Panc1 (cell line): ENCODE results near the gene NSRP1. TPM values are rescaled to one million over a fixed set of nuclear protein-coding genes. Genes with fewer than 3 reads are reported as not detected.
"Not testable (repeated sequence)": the region's sequence is repeated elsewhere in the genome, so short reads cannot be mapped to it uniquely, and the experiment has no call there.

Experiments used
- ATAC-seq: fragments of 200-7000 bp; cut with Tn5 transposase; 2 replicates; pipeline ENCODE4 v1.9.1; 2020; ENCODE audit warnings: mild to moderate bottlenecking, moderate library complexity
- BruUV-seq: library from RNA; stranded (reverse); fragments of 400-500 nt; replicated peaks from 2 replicates; lab custom pipeline; 2021; lab: Mats Ljungman, UMichigan
- CTCF ChIA-PET: fragments of 300-600 bp; sonication (Branson Sonifier 250); formaldehyde crosslinking; loops from one replicate; lab custom pipeline; 2022; ENCODE audit warnings: antibody characterized with exemption; lab: Charles Lee
- POLR2A ChIA-PET: fragments of 300-600 bp; sonication (Branson Sonifier 250); formaldehyde crosslinking; loops from one replicate; lab custom pipeline; 2022; ENCODE audit warnings: antibody characterized with exemption; lab: Charles Lee
- DNase-seq: peaks from one replicate; pipeline ENCODE4 v3.0.0-alpha.2; 2010; ENCODE audit warnings: low read depth, low spot score
- H3K27ac ChIP-seq: 2 replicates; pipeline ENCODE4 v1.5.1; 2011; ENCODE audit warnings: mild to moderate bottlenecking, low read length, inconsistent platforms
- H3K27me3 ChIP-seq: fragments of 200-500 bp; sonication (Bioruptor generic); 2 replicates; pipeline ENCODE4 v1.6.0; 2014; ENCODE audit warnings: low read length, inconsistent platforms; ENCODE audit not compliant: control insufficient read depth, insufficient read depth
- H3K36me3 ChIP-seq: fragments of 200-500 bp; sonication (Bioruptor generic); 2 replicates; pipeline ENCODE4 v1.5.1; 2014; ENCODE audit warnings: inconsistent platforms, mild to moderate bottlenecking, low read length, moderate library complexity; ENCODE audit not compliant: control insufficient read depth, insufficient read depth
- H3K4me1 ChIP-seq: 2 replicates; pipeline ENCODE4 v1.5.1; 2011; ENCODE audit warnings: inconsistent platforms, mild to moderate bottlenecking, low read length, moderate library complexity; ENCODE audit not compliant: control insufficient read depth, insufficient read depth
- H3K4me3 ChIP-seq, 2 experiments: 2 replicates each; pipeline ENCODE4 v1.5.1; 2011 to 2012; ENCODE audit warnings: low read depth in 2 of 2, low read length in 2 of 2, mild to moderate bottlenecking in 2 of 2, inconsistent platforms in 1 of 2, moderate library complexity in 1 of 2
- H3K9me3 ChIP-seq: fragments of 200-500 bp; sonication (Bioruptor generic); 2 replicates; pipeline ENCODE4 v1.5.1; 2014; ENCODE audit warnings: low read depth, mild to moderate bottlenecking, inconsistent platforms, low read length, moderate library complexity; ENCODE audit not compliant: control insufficient read depth, insufficient read depth
- POLR2AphosphoS5 ChIP-seq: IDR thresholded peaks from 2 replicates; pipeline ENCODE4 v1.6.1; 2012; ENCODE audit warnings: mild to moderate bottlenecking, low read depth, low read length, moderate library complexity
- SIN3A ChIP-seq: IDR thresholded peaks from 2 replicates; pipeline ENCODE4 v1.6.1; 2012; ENCODE audit warnings: low read depth, mild to moderate bottlenecking, low read length, moderate library complexity, borderline replicate concordance; ENCODE audit not compliant: insufficient read depth
- TCF7L2 ChIP-seq: IDR thresholded peaks from 2 replicates; pipeline ENCODE4 v1.6.1; 2011; ENCODE audit warnings: mild to moderate bottlenecking, low read depth, low read length, inconsistent platforms
- in situ Hi-C: cut with HindIII; loops from 2 replicates; pipeline ENCODE4 v1.10.0; 2016; ENCODE audit warnings: low sequenced_read_pairs, low pct_unique_long_range_greater_than_20kb
- intact Hi-C: fragments of 100-400 bp; cut with micrococcal nuclease; formaldehyde crosslinking; loops from one replicate; pipeline ENCODE4 v1.10.0; 2022; ENCODE audit not compliant: unreplicated experiment
- total RNA-seq: library from RNA; stranded (reverse); gene quantifications from one replicate; pipeline ENCODE4 v1.2.1, GENCODE V29; 2021; ENCODE audit not compliant: unreplicated experiment
- TF ChIP-seq, protein P1 (sequence below), 2 experiments: IDR thresholded peaks; 2 replicates each; pipeline ENCODE4 v1.6.1; 2011 to 2012; ENCODE audit warnings: low read depth in 2 of 2, control low read depth in 1 of 2, low read length in 1 of 2, mild to moderate bottlenecking in 1 of 2, moderate library complexity in 1 of 2; ENCODE audit not compliant: insufficient read depth in 1 of 2
- TF ChIP-seq, protein P2 (sequence below): fragments of 450-650 bp; IDR thresholded peaks from 2 replicates; pipeline ENCODE4 v1.5.1; 2017; ENCODE audit warnings: mild to moderate bottlenecking

Gene NSRP1
- total RNA-seq, 1 experiment from 2014 or later, result 30.5 TPM

- Histone ChIP-seq H3K36me3 (no peaks in the 10 kb centered on the region), H3K4me3 (no peak overlapping the region), H3K27ac (no peak overlapping the region), H3K27me3 (peaks cover 2% of the 10 kb centered on the region; the same call in 1 of the 2 replicates), H3K9me3 (no peaks in the 10 kb centered on the region), H3K4me1 (no peaks in the 10 kb centered on the region)
- intact Hi-C loops (no loop called here), in situ Hi-C loops (no loop called here)
- TF ChIP-seq TCF7L2 (no peak), SIN3A (no peak), POLR2AphosphoS5 (no peak)
- TF ChIP-seq, protein P1, sequence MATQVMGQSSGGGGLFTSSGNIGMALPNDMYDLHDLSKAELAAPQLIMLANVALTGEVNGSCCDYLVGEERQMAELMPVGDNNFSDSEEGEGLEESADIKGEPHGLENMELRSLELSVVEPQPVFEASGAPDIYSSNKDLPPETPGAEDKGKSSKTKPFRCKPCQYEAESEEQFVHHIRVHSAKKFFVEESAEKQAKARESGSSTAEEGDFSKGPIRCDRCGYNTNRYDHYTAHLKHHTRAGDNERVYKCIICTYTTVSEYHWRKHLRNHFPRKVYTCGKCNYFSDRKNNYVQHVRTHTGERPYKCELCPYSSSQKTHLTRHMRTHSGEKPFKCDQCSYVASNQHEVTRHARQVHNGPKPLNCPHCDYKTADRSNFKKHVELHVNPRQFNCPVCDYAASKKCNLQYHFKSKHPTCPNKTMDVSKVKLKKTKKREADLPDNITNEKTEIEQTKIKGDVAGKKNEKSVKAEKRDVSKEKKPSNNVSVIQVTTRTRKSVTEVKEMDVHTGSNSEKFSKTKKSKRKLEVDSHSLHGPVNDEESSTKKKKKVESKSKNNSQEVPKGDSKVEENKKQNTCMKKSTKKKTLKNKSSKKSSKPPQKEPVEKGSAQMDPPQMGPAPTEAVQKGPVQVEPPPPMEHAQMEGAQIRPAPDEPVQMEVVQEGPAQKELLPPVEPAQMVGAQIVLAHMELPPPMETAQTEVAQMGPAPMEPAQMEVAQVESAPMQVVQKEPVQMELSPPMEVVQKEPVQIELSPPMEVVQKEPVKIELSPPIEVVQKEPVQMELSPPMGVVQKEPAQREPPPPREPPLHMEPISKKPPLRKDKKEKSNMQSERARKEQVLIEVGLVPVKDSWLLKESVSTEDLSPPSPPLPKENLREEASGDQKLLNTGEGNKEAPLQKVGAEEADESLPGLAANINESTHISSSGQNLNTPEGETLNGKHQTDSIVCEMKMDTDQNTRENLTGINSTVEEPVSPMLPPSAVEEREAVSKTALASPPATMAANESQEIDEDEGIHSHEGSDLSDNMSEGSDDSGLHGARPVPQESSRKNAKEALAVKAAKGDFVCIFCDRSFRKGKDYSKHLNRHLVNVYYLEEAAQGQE (IDR thresholded peaks at IDR 0.05; ENCODE audit: insufficient read depth in 1 of 2, low read depth in 2 of 2, low read length in 1 of 2), result no peak
- TF ChIP-seq, protein P2, sequence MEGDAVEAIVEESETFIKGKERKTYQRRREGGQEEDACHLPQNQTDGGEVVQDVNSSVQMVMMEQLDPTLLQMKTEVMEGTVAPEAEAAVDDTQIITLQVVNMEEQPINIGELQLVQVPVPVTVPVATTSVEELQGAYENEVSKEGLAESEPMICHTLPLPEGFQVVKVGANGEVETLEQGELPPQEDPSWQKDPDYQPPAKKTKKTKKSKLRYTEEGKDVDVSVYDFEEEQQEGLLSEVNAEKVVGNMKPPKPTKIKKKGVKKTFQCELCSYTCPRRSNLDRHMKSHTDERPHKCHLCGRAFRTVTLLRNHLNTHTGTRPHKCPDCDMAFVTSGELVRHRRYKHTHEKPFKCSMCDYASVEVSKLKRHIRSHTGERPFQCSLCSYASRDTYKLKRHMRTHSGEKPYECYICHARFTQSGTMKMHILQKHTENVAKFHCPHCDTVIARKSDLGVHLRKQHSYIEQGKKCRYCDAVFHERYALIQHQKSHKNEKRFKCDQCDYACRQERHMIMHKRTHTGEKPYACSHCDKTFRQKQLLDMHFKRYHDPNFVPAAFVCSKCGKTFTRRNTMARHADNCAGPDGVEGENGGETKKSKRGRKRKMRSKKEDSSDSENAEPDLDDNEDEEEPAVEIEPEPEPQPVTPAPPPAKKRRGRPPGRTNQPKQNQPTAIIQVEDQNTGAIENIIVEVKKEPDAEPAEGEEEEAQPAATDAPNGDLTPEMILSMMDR, result no peak
- ATAC-seq (no peak), DNase-seq (no peak)
- POLR2A ChIA-PET, result no interaction called here
- no TSS peak for BruUV-seq
- CTCF ChIA-PET, result no interaction called here
These were observed 83.0 kb downstream of the NSRP1 start for GRCh38 chr17:30199600-30199999.

GRCh38 chr17:30200106-30200505 lies 83.5 kb downstream of the NSRP1 start:
- no peaks in the 10 kb centered on the region for H3K27me3 ChIP-seq
- ATAC-seq (no peak), DNase-seq (no peak)
- no peak overlapping the region for H3K27ac ChIP-seq
- no peak overlapping the region for H3K4me3 ChIP-seq
- TF ChIP-seq, protein P1 (IDR thresholded peaks at IDR 0.05; ENCODE audit: insufficient read depth in 1 of 2, low read depth in 2 of 2, low read length in 1 of 2), result no peak
- TF ChIP-seq, protein P2, result no peak
- TF ChIP-seq SIN3A (no peak), POLR2AphosphoS5 (no peak), TCF7L2 (no peak)
- H3K9me3 ChIP-seq, result no peaks in the 10 kb centered on the region
- ChIA-PET POLR2A (no interaction called here), CTCF (no interaction called here)
- in situ Hi-C loops, result no loop called here
- H3K4me1 ChIP-seq, result no peaks in the 10 kb centered on the region
- intact Hi-C loops, result no loop called here
- no peaks in the 10 kb centered on the region for H3K36me3 ChIP-seq
- BruUV-seq, result no TSS peak

DNA sequence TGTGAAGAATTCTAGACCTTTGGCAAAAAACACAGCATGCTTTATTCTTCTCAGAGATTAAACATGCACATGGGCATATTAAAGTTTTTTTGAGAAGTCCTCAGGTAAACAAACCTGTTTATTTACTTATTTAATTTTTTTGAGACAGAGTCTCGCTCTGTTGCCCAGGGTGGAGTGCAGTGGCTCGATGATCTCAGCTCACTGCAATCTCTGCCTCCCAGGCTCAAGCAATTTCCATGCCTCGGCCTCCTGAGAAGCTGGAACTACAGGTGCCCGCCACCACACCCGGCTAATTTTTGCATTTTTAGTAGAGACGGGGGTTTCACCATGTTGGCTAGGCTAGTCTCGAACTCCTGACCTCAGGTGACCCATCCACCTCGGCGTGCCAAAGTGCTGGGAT lies 84.0 kb downstream of the NSRP1 start:
- H3K9me3 ChIP-seq, H3K4me1 ChIP-seq, H3K36me3 ChIP-seq, ATAC-seq, DNase-seq, in situ Hi-C loops, H3K27me3 ChIP-seq, CTCF ChIA-PET, H3K27ac ChIP-seq, POLR2A ChIA-PET, intact Hi-C loops, H3K4me3 ChIP-seq, BruUV-seq: not testable (repeated sequence)
